ENCODE data around the gene SLC22A15.

Gene SLC22A15

DNA sequence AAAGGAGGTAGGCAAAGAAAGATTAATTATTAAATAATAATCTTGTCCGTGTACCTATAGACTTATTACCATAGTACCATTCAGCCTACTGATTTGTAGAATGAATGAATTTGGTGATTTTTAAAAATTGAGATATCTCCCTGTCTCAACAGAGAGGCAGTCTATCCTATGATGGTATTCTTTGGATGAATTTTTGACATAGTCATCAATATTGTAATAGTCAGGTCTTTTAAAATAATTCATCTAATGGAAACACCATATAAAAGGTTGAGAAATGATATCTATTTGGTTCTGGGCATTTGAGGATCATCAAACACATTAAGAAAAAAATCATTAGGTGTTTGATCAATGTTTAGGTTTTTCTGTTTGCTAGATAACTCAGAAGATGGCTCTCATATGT lies 99.3 kb downstream of the SLC22A15 start:
- TF ChIP-seq SPI1 (IDR thresholded peaks at IDR 0.05; ENCODE audit: borderline replicate concordance, low read depth): no peak
- no peak for TF ChIP-seq POLR2AphosphoS5 (IDR thresholded peaks at IDR 0.05; ENCODE audit: low read depth)
- TF ChIP-seq REST (IDR thresholded peaks at IDR 0.05; ENCODE audit: insufficient replicate concordance, low read depth): no peak
- no peak for TF ChIP-seq GABPA (IDR thresholded peaks at IDR 0.05; ENCODE audit: low read depth)
- no peak for TF ChIP-seq CTCF (IDR thresholded peaks at IDR 0.05; ENCODE audit: insufficient read depth, low read length)

GRCh38 chr1:116075990-116076389 lies 99.7 kb downstream of the SLC22A15 start:
- Histone ChIP-seq H3K4me3 (replicated peaks; ENCODE audit: insufficient read depth, low read length) (no peak overlapping the region), H3K27ac (replicated peaks) (no peak overlapping the region), H3K27me3 (ENCODE audit: insufficient read depth, poor library complexity, severe bottlenecking) (no peaks in the 10 kb centered on the region)
- TF ChIP-seq GABPA (IDR thresholded peaks at IDR 0.05; ENCODE audit: low read depth): no peak
- TF ChIP-seq SPI1 (IDR thresholded peaks at IDR 0.05; ENCODE audit: borderline replicate concordance, low read depth): no peak
- no peak for TF ChIP-seq POLR2AphosphoS5 (IDR thresholded peaks at IDR 0.05; ENCODE audit: low read depth)
- TF ChIP-seq CTCF (IDR thresholded peaks at IDR 0.05; ENCODE audit: insufficient read depth, low read length): no peak
- TF ChIP-seq REST (IDR thresholded peaks at IDR 0.05; ENCODE audit: insufficient replicate concordance, low read depth): no peak
- DNase-seq (ENCODE audit: low read depth in 1 of 2, low spot score in 1 of 2): no peak

More for the DNA sequence above, 99.3 kb downstream of the SLC22A15 start:
- no peak for DNase-seq (ENCODE audit: low read depth in 1 of 2, low spot score in 1 of 2)
- no peak overlapping the region for H3K4me3 ChIP-seq (replicated peaks; ENCODE audit: insufficient read depth, low read length)
- H3K27ac ChIP-seq (replicated peaks): no peak overlapping the region
- no peaks in the 10 kb centered on the region for H3K27me3 ChIP-seq (ENCODE audit: insufficient read depth, poor library complexity, severe bottlenecking)

GRCh38 chr1:116076831-116077230 lies 100.5 kb downstream of the SLC22A15 start:
- H3K27me3 ChIP-seq (ENCODE audit: insufficient read depth, poor library complexity, severe bottlenecking): no peaks in the 10 kb centered on the region
- no peak for DNase-seq (ENCODE audit: low read depth in 1 of 2, low spot score in 1 of 2)
- H3K4me3 ChIP-seq (replicated peaks; ENCODE audit: insufficient read depth, low read length): no peak overlapping the region
- no peak overlapping the region for H3K27ac ChIP-seq (replicated peaks)
- TF ChIP-seq POLR2AphosphoS5 (IDR thresholded peaks at IDR 0.05; ENCODE audit: low read depth) (no peak), GABPA (IDR thresholded peaks at IDR 0.05; ENCODE audit: low read depth) (no peak), CTCF (IDR thresholded peaks at IDR 0.05; ENCODE audit: insufficient read depth, low read length) (no peak)

DNA sequence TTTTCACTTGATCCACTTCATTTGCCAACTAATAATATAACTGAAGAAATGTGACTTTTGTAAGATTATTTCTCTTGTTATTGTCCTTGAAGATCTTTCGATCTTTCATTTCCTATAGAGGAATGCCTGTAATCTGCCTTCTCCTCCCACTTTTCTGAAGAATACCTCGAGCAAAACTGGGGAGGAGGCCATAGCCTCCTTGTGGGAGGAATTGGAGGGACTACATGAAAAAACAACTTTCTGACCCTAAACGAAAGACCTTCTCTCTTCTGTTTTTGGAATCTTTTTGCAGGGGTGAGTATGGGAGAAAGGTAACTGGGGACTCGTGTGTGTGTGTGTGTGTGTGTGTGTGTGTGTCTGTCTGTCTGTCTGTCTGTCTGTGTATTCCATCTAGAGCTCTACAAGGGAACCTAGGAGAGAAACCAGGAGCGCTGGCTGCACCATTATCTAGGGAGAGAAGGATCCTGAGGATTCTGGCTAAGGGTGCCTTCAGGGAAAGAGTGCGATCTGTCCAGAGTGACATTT lies 102.4 kb downstream of the SLC22A15 start:
- Histone ChIP-seq H3K4me3 (replicated peaks; ENCODE audit: insufficient read depth, low read length) (no peak overlapping the region), H3K27me3 (ENCODE audit: insufficient read depth, poor library complexity, severe bottlenecking) (no peaks in the 10 kb centered on the region), H3K27ac (replicated peaks) (no peak overlapping the region)
- no peak for DNase-seq (ENCODE audit: low read depth in 1 of 2, low spot score in 1 of 2)
- TF ChIP-seq SPI1 (IDR thresholded peaks at IDR 0.05; ENCODE audit: borderline replicate concordance, low read depth): no peak
- no peak for TF ChIP-seq POLR2AphosphoS5 (IDR thresholded peaks at IDR 0.05; ENCODE audit: low read depth)
- TF ChIP-seq REST (IDR thresholded peaks at IDR 0.05; ENCODE audit: insufficient replicate concordance, low read depth): no peak
- no peak for TF ChIP-seq CTCF (IDR thresholded peaks at IDR 0.05; ENCODE audit: insufficient read depth, low read length)
- no peak for TF ChIP-seq GABPA (IDR thresholded peaks at IDR 0.05; ENCODE audit: low read depth)

Data from HL-60 (cell line).